CD4-positive, alpha-beta T cell treated with Interleukin-4 for 1 hour (primary cell): Measurements from ENCODE around the gene PRKAA1.
"Not testable (repeated sequence)": the region's sequence is repeated elsewhere in the genome, so short reads cannot be mapped to it uniquely, and the experiment has no call there.

ENCODE experiments used
- DNase-seq, 2 donors: peaks; one replicate each; pipeline ENCODE4 v3.0.0-alpha.2; 2020 to 2022

The PRKAA1 gene

GRCh38 chr5:40825461-40826043, 27.4 kb upstream of the PRKAA1 start:
- not testable (repeated sequence) for DNase-seq

DNA sequence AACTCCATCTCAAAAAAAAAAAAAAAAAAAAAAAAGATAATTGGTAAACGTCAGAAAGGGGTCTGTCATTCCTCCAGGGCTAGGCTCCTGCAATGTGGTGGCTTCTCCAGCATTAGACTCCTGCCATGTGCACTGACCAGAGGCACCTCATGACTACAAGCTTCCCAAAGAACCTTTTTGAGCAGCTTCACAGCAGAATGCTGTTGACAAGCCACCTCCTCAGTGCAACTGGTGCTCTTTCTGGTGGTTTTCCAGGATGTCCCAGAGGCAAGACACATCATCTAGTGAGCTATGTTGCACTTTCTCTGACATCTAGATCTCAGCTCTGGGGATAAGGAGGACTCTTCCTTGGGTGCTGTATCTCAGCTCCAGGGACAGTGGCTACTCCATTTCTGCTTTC, 25.3 kb upstream of the PRKAA1 start:
- no peak for DNase-seq

DNA sequence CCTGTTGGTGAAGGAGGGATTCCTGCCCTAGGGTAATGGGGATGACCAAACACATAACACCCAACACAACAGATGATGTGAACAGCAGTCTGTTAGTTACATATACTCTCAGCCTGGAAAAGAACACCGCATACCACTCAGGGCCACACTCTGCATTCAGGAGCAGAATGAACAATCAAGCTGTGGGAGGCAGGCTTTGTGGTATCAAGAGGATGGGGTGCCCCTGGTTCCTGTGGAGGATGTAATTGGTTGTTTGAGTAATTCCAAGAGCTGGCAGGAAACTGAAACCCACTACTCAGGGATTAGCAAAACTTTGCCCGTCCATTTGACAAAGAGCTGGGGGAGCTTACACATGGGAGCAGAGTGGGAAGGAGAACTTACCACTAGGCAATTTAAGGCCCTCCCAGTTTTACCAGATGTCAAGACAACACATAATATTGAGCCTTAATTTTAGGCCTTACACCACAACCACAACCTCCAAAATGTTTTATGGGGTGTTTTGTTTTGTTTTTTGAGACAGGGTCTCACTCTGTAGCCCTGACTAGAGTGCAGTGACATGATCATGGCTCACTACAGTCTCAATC, 15.6 kb upstream of the PRKAA1 start:
- DNase-seq, result no peak

GRCh38 chr5:40812125-40812524, 14.0 kb upstream of the PRKAA1 start:
- DNase-seq, result no peak

- no peak for DNase-seq
Observed at GRCh38 chr5:40801771-40802562, 3.8 kb upstream of the PRKAA1 start.

DNA sequence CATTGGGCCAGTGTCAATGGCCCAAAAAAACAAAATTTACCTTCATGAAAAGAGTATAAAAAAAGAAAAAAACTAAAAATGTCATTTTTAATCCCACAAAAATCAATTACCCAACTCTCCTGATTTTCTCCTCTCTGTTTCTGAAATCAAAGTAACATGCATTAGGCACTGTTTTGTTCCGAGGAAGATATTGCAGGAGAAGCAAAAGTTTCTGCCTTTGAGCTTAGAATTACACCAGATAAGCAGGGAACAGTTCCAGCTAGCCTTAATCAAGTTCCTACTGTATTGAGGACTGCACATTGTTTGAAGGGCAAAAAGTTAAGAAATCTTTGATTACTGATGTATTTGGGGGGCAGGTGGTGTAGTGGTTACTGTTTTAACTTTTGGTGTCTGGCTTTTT, 1.1 kb upstream of the PRKAA1 start:
- DNase-seq, result no peak

GRCh38 chr5:40798801-40799210, 632 bp upstream of the PRKAA1 start:
- DNase-seq, result no peak

DNA sequence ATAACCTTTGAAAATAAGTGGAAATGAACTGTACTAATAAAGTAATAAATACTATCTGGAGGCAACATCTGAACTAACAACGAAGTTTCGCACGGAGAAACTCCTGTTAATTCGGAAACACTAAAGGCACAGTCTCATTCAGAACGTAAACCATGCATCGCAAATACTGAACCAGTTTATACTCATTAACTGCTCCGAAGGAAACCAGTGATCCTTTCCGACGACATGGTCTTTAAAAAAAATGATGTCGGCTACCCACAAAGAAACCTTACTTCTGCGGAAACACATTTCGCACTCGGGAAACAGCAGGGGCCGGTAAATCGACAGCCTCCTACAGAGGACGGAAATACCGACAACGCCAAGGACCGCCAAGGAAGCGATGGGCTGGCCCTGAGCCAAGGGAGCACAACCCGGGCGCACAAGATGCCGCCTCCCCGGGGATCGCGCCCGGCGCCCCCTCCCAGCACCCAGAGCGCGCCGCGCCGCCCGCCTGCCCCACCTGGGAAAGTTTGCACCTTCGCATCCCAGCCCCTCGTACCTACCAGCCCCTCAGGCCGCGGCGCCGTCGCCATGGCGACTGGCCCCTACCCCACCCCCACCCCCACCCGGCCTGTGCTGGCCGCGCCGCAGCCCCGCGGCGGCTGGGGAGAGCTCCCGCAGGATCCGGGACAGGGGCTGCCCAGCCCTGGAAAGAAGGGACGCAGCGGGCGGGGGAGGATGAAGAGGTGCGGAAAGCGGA, 732 bp downstream of the PRKAA1 start:
- DNase-seq, result peak; percentile 80 to 86

DNA sequence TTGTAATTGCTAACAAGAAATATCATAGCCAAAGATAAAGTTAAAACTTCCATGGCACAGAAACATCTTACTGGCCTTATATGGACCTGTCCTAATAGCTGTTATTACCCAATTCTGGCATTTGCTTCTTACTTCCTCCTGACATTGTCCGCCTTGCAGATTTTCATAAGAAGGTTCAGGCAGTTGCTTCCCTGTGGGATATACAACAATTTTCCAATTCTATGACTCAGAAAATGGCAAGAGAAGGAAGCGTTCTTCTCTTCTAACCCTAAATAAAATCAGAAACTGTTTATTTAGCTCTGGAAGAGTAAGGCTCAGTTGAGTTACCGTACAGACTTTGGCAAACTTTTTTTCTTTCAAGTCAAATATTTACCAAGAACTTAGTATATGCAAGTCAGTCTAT, 1.7 kb downstream of the PRKAA1 start:
- DNase-seq, result no peak

GRCh38 chr5:40794877-40795276, 3.3 kb downstream of the PRKAA1 start:
- not testable (repeated sequence) for DNase-seq

GRCh38 chr5:40794340-40794739, 3.8 kb downstream of the PRKAA1 start:
- not testable (repeated sequence) for DNase-seq

DNA sequence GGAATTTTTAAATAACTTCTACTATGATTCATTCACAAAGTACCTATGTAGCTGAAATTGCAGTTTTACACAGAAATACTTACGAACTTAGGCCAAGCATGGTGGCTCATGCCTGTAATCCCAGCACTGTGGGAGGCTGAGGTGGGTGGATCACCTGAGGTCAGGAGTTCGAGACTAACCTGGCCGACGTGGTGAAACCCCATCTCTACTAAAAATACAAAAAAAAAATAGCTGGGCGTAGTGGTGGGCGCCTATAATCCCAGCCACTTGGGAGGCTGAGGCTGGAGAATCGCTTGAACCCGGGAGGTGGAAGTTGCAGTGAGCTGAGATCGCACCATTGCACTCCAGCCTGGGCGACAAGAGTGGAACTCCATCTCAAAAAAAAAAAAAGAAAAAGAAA, 5.5 kb downstream of the PRKAA1 start:
- not testable (repeated sequence) for DNase-seq

GRCh38 chr5:40791715-40792139, 6.4 kb downstream of the PRKAA1 start:
- no peak for DNase-seq

GRCh38 chr5:40790947-40791593, 7.1 kb downstream of the PRKAA1 start:
- DNase-seq, result no peak

DNA sequence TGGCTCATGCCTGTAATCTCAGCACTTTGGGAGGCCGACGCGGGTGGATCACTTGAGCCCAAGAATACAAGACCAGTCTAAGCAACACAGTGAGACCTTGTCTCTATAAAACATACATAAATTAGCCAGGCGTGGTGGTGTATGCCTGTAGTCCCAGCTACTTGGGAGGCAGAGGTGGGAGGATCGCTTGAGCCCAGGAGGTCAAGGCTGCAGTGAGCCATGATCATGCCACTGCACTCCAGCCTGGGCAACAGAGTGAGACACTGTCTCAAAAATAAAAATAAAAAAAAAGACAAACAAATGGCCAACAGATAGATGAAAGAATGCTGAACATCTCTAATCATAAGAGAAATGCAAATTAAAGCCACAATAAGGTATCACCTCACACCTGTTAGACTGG, 9.2 kb downstream of the PRKAA1 start:
- not testable (repeated sequence) for DNase-seq

DNA sequence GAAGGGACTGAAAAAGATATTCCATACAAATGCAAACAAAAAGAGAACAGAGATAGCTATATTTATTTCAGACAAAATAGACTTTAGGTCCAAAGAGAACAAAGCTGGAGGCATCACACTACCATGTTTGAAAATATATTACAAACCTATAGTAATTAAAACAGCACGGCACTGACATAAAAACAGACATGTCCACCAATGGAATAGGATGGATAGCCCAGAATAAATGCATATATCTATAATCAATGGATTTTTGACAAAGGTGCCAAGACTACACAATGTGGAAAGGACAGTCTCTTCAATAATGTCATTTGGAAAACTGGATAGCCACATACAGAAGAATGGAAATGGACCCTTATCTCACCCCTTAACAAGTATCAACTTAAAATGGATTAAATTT, 10.2 kb downstream of the PRKAA1 start:
- no peak for DNase-seq

DNA sequence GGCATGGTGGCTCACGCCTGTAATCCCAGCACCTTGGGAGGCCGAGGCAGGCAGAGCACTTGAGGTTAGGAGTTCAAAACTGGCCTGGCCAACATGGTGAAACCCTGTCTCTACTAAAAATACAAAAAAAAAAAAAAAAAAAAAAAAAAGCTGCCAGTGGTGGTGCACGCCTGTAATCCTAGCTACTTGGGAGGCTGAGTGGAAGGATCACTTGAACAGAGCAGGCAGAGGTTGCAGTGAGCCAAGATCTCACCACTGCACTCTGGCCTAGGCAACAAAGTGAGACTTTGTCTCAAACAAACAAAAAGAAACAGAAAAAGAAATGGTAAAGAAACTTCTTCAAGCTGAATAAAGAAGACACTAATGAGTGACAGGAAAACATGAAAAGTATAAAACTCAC, 11.5 kb downstream of the PRKAA1 start:
- not testable (repeated sequence) for DNase-seq

GRCh38 chr5:40784916-40785315, 13.3 kb downstream of the PRKAA1 start:
- DNase-seq, result no peak

DNA sequence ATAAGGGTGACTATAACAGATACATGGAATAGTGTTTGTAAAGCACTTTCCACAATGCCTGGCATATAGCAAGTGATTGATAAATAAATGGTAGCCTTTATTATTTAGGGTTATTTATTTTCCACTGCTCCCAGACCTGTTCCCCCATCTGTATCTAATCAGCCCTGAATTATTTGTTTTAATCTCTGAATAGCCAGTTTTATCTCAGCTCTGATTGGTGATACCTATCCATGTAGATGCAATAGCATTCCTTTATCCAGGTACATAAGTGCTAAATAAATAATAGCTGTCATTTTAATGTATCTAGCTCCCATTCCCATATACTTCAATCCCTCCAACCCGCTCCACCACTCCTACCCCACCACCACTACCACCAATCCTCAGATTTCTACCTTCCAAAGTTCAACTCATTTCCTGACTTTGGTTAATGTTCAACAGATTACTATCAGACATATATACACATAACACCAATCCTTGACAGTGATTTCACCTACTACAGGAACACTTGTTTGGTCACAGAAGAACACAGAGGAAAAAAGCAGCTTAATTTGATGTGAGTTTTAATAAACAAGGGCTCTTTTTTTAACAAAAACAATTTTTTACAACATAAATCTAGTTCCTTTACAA, 14.0 kb downstream of the PRKAA1 start:
- DNase-seq, result no peak

GRCh38 chr5:40781843-40782409, 16.2 kb downstream of the PRKAA1 start:
- DNase-seq, result no peak

GRCh38 chr5:40780858-40781257, 17.3 kb downstream of the PRKAA1 start:
- no peak for DNase-seq

- no peak for DNase-seq
Observed at GRCh38 chr5:40780199-40780598, 18.0 kb downstream of the PRKAA1 start.
